ENCODE measurements around the gene FPR2.

DNA sequence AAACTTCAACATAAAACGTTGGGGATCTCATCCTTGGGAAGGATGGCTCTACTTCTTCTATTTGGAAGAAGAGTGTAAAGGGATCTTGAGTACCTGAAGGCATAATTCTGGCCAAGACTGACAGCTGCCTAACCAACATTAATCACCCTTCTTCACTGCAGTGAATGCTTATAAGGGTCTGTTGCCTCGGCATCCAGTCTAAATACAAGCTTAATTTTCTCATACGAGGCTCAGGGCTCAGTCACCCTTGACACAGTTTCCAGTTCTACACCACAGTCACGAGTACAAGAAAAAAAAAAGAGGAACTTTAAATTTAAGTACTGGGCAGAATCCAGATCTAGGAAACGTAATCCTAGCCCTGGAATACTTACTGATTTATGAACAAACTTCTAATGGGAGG lies 43.0 kb downstream of the FPR2 start:
- TF ChIP-seq POLR2AphosphoS5 (IDR thresholded peaks at IDR 0.05; ENCODE audit: control insufficient read depth, insufficient read depth, low read depth, low read length) (no peak), RBM39 (optimal IDR thresholded peaks at IDR 0.05; ENCODE audit: low read depth, low read length) (no peak), EP300 (IDR thresholded peaks at IDR 0.05; ENCODE audit: low read length) (no peak)
- TF ChIP-seq, protein P1, sequence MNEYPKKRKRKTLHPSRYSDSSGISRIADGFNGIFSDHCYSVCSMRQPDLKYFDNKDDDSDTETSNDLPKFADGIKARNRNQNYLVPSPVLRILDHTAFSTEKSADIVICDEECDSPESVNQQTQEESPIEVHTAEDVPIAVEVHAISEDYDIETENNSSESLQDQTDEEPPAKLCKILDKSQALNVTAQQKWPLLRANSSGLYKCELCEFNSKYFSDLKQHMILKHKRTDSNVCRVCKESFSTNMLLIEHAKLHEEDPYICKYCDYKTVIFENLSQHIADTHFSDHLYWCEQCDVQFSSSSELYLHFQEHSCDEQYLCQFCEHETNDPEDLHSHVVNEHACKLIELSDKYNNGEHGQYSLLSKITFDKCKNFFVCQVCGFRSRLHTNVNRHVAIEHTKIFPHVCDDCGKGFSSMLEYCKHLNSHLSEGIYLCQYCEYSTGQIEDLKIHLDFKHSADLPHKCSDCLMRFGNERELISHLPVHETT (CRISPR knock-in tag; conservative IDR thresholded peaks at IDR 0.05 in 1 of 2, IDR thresholded peaks at IDR 0.05 in 1 of 2), result no peak

Measured in K562 (cell line).